Measurements from ENCODE around the gene CNTN4. TPM values are rescaled to one million over a fixed set of nuclear protein-coding genes. Genes with fewer than 3 reads are reported as not detected.

The CNTN4 gene
- total RNA-seq, 4 donors from 2014 or later = 5.8 to 15.5 (median 9.0) TPM

DNA sequence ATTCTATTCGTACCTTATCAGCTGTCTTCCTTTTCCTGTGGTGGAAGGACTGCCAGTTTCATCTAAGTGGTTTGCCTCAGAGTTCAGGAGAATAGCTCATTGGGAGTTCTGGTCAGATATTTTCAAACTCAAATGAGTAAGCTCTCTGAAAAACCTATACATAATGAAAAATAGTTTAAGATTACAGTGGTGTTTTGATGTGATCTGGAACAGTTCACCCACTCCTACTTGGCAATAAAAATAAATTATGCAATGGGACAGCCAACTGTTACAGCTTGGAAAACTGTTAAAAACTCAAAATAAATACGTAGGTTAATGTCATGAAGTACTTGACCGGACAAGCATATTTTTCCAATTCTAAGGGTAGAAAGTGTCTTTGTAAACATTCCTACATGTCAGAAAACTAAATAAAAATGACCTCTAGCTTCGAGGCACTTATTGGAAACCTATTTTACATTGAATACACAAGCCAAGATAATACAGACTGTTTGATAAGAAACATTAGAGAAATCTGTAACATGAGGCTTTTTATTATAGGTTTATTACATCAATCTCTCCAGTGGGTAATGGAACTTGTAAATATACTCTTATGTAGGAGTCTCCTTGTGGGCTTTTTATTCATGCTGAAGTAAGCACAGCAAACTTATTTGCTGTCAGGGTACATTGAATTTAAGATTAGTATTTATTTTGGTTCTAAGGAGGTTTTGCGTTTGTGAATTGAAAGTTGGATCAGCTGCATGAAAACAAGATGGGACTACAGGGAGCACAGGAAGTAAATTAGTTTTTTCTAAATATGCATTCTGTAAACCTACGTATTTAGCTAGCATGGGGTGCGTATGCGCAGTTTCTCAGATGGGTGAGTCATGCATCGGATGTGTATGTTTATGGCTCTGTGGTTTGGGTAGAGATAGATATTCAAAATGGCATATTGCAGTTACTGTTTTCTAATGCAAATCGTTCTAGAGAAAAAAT is 558.4 kb downstream of the CNTN4 start:
- ATAC-seq = no peak
- H3K9me3 ChIP-seq = no peaks in the 10 kb centered on the region
- no peak overlapping the region for H3K27ac ChIP-seq
- no peaks in the 10 kb centered on the region for H3K27me3 ChIP-seq
- H3K36me3 ChIP-seq = no peaks in the 10 kb centered on the region
- 42 to 60% methylated on average over 10 of the region's 10 CpGs for WGBS, 2 donors (ENCODE audit: low coverage in 1 of 2)
- no peak overlapping the region for H3K4me3 ChIP-seq
- H3K4me1 ChIP-seq = no peaks in the 10 kb centered on the region
- TF ChIP-seq POLR2A (IDR thresholded peaks at IDR 0.05) = no peak

DNA sequence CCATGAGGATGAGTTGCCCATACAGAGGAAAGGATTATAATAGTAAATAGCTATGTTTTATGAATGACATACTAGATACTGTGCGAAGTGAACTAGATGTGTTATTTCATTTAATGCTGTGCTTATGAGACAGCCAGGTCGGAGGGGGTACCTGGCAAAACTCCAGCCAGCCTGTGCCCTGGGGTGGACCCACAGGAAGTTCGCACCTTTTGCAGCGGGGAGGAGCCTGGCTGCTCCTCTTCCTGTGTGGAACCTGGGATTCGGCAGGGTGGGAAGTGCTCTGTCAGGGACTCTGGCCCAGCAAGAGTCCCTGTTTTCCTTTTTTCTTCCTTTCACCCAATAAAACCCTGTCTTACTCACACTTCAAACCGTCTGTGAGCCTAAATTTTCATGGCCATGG is 559.3 kb downstream of the CNTN4 start:
- ATAC-seq = no peak
- Histone ChIP-seq H3K4me3 (no peak overlapping the region), H3K27ac (no peak overlapping the region), H3K27me3 (no peaks in the 10 kb centered on the region), H3K9me3 (no peaks in the 10 kb centered on the region), H3K36me3 (no peaks in the 10 kb centered on the region), H3K4me1 (no peaks in the 10 kb centered on the region)
- WGBS, 2 donors (ENCODE audit: low coverage in 1 of 2) = 90% methylated on average over 2 of the region's 6 CpGs; no CpG with 5 or more reads in 1 of the 2 donors
- no peak for TF ChIP-seq POLR2A (IDR thresholded peaks at IDR 0.05)

DNA sequence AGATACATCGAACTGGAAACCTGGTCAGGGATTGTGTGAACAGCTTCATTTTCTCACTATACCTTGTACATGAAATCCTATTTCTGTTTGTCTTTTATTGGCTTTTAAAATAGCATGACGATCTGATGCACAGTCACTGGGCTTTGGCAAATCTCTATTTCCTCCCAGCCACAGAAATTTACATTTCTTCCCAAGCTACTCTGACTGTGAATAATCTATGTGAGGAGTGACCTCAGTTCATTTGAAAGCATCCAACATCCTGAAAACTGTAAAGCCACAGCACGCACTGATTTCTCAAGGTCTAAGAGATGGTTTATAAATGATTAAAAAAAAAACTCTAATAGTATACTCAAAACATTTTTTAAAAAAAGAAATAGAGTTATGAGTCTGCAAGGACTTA is 561.2 kb downstream of the CNTN4 start:
- no peak for ATAC-seq
- Histone ChIP-seq H3K4me3 (no peak overlapping the region), H3K9me3 (no peaks in the 10 kb centered on the region), H3K27me3 (no peaks in the 10 kb centered on the region), H3K36me3 (no peaks in the 10 kb centered on the region), H3K4me1 (no peaks in the 10 kb centered on the region), H3K27ac (no peak overlapping the region)
- 36 to 53% methylated on average over 3 of the region's 3 CpGs for WGBS, 2 donors (ENCODE audit: low coverage in 1 of 2)
- TF ChIP-seq, protein P1, sequence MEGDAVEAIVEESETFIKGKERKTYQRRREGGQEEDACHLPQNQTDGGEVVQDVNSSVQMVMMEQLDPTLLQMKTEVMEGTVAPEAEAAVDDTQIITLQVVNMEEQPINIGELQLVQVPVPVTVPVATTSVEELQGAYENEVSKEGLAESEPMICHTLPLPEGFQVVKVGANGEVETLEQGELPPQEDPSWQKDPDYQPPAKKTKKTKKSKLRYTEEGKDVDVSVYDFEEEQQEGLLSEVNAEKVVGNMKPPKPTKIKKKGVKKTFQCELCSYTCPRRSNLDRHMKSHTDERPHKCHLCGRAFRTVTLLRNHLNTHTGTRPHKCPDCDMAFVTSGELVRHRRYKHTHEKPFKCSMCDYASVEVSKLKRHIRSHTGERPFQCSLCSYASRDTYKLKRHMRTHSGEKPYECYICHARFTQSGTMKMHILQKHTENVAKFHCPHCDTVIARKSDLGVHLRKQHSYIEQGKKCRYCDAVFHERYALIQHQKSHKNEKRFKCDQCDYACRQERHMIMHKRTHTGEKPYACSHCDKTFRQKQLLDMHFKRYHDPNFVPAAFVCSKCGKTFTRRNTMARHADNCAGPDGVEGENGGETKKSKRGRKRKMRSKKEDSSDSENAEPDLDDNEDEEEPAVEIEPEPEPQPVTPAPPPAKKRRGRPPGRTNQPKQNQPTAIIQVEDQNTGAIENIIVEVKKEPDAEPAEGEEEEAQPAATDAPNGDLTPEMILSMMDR (IDR thresholded peaks at IDR 0.05) = no peak
- TF ChIP-seq EP300 (IDR thresholded peaks at IDR 0.05) (no peak), POLR2AphosphoS5 (IDR thresholded peaks at IDR 0.05) (no peak), POLR2A (IDR thresholded peaks at IDR 0.05) (no peak)

DNA sequence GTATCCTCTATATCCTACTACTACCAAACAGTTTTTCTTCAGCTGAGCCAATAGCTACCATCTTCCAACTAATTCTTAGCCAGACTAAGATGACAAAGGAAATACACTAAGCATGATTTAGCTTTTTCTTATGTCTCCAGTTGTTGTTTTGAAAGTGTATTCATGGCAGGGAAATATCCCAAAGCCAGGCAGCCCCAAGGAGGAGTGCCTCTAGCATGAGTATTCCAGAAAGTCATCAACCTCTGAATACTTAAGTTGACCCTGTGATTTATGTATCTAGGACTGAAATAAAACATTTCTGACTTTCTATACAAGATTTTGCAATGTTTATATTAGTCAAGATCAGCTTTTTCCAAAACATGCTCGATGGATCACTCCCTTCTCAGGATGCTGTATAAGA is 562.4 kb downstream of the CNTN4 start:
- Histone ChIP-seq H3K4me1 (no peaks in the 10 kb centered on the region), H3K36me3 (no peaks in the 10 kb centered on the region), H3K27me3 (no peaks in the 10 kb centered on the region), H3K9me3 (no peaks in the 10 kb centered on the region), H3K27ac (no peak overlapping the region), H3K4me3 (no peak overlapping the region)
- WGBS, 2 donors (ENCODE audit: low coverage in 1 of 2) = 33% methylated on average over 1 of the region's 1 CpG; no CpG with 5 or more reads in 1 of the 2 donors
- no peak for ATAC-seq
- no peak for TF ChIP-seq POLR2A (IDR thresholded peaks at IDR 0.05)
- TF ChIP-seq, protein P1 (IDR thresholded peaks at IDR 0.05) = no peak
- no peak for TF ChIP-seq EP300 (IDR thresholded peaks at IDR 0.05)
- TF ChIP-seq POLR2AphosphoS5 (IDR thresholded peaks at IDR 0.05) = no peak

DNA sequence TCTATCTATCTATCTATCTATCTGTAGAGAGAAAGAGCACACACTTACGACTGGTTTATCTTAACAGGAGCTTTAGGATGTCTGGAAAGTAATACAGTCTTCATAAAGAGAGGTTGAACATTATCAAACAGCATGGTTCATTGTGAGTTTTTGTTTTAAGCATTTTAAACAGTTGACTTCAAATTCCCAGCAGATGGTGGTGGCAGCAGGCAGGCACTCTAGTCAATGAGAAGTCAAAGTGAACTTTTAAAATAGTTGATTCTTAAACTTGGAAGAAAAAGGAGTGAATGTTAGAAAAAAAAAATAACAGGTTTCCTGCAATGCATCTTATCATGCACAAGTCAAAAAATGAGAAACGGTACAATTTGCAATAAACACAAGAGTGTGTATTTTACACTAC is 578.8 kb downstream of the CNTN4 start:
- TF ChIP-seq, protein P1 (IDR thresholded peaks at IDR 0.05) = no peak
- no peak for TF ChIP-seq POLR2AphosphoS5 (IDR thresholded peaks at IDR 0.05)
- no peak for TF ChIP-seq POLR2A (IDR thresholded peaks at IDR 0.05)
- no peak for TF ChIP-seq EP300 (IDR thresholded peaks at IDR 0.05)
- Histone ChIP-seq H3K27ac (no peak overlapping the region), H3K9me3 (no peaks in the 10 kb centered on the region), H3K27me3 (peaks cover 5% of the 10 kb centered on the region), H3K4me1 (no peaks in the 10 kb centered on the region), H3K36me3 (no peaks in the 10 kb centered on the region), H3K4me3 (no peak overlapping the region)
- 45 to 68% methylated on average over 2 of the region's 2 CpGs for WGBS, 2 donors (ENCODE audit: low coverage in 1 of 2)
- no peak for ATAC-seq

DNA sequence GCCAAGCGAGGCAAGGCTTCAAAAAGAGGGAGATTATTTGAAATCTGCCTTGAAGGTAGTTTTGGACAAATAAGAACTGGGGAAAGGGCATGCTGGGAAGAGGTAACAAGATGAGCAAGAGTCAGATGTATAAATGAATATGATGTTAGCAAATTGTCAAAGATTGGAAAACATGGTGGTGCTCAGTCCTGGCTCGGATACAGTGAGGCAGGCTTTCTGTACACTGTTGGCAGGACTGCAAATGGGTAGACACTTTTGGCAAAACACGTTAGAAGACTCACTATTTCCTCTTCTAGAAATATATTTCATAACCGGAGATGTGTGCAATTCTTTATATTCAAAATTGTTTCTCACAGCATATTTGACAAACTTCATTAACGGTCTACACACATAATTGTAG is 581.6 kb downstream of the CNTN4 start:
- 71 to 88% methylated on average over 4 to 5 of the region's 5 CpGs for WGBS, 2 donors (ENCODE audit: low coverage in 1 of 2)
- ATAC-seq = no peak
- H3K9me3 ChIP-seq = no peaks in the 10 kb centered on the region
- H3K27me3 ChIP-seq = peaks cover 5% of the 10 kb centered on the region
- TF ChIP-seq POLR2AphosphoS5 (IDR thresholded peaks at IDR 0.05) (no peak), EP300 (IDR thresholded peaks at IDR 0.05) (no peak), POLR2A (IDR thresholded peaks at IDR 0.05) (no peak)
- TF ChIP-seq, protein P1 (IDR thresholded peaks at IDR 0.05) = no peak
- no peaks in the 10 kb centered on the region for H3K36me3 ChIP-seq
- no peak overlapping the region for H3K4me3 ChIP-seq
- no peak overlapping the region for H3K27ac ChIP-seq
- H3K4me1 ChIP-seq = no peaks in the 10 kb centered on the region

All from gastroesophageal sphincter (tissue), 4 donors.